ENCODE measurements around the gene TJAP1.

GRCh38 chr6:43509142-43509983 is 32.0 kb downstream of the TJAP1 start:
- TF ChIP-seq CTCF (tag by site-specific recombination; IDR thresholded peaks at IDR 0.05), result peak; percentile 72
- no peak for TF ChIP-seq ZNF311 (tag by site-specific recombination; IDR thresholded peaks at IDR 0.05; ENCODE audit: borderline replicate concordance)
- no peak for TF ChIP-seq ZNF274 (IDR thresholded peaks at IDR 0.05; ENCODE audit: low read length)
- TF ChIP-seq ZNF274 (tag by site-specific recombination; IDR thresholded peaks at IDR 0.05; ENCODE audit: borderline replicate concordance), result no peak
- no peak for TF ChIP-seq ZNF24 (tag by site-specific recombination; IDR thresholded peaks at IDR 0.05)
- no peak for TF ChIP-seq ZNF501 (tag by site-specific recombination; IDR thresholded peaks at IDR 0.05)
- TF ChIP-seq ZSCAN18 (tag by site-specific recombination; IDR thresholded peaks at IDR 0.05), result no peak
- TF ChIP-seq ZNF16 (tag by site-specific recombination; IDR thresholded peaks at IDR 0.05; ENCODE audit: low read depth), result no peak
- TF ChIP-seq ZNF148 (tag by site-specific recombination; IDR thresholded peaks at IDR 0.05; ENCODE audit: borderline replicate concordance), result no peak
- TF ChIP-seq ZNF707 (tag by site-specific recombination; IDR thresholded peaks at IDR 0.05), result no peak
- no peak for TF ChIP-seq ZBTB49 (tag by site-specific recombination; IDR thresholded peaks at IDR 0.05; ENCODE audit: low read depth)
- TF ChIP-seq ZNF138 (tag by site-specific recombination; IDR thresholded peaks at IDR 0.05; ENCODE audit: borderline replicate concordance), result no peak
